Dermis microvascular lymphatic vessel endothelial cell (primary cell): ENCODE data around the gene AUH. TPM values are rescaled to one million over a fixed set of nuclear protein-coding genes. Genes with fewer than 3 reads are reported as not detected.

Experiments
- DNase-seq, 2 donors: peaks; one replicate each; pipeline versions ENCODE4 v3.0.0 to v3.0.0-alpha.2; 2010; ENCODE audit warnings: low read depth in 2 of 2
- total RNA-seq: library from RNA; depleted of rRNA; stranded (reverse); fragments of >200 nt; gene quantifications from 2 replicates; pipeline ENCODE4 v1.2.1, GENCODE V29; 2014

The AUH gene
- total RNA-seq, 1 donor from 2014 or later: 9.6 TPM

DNA sequence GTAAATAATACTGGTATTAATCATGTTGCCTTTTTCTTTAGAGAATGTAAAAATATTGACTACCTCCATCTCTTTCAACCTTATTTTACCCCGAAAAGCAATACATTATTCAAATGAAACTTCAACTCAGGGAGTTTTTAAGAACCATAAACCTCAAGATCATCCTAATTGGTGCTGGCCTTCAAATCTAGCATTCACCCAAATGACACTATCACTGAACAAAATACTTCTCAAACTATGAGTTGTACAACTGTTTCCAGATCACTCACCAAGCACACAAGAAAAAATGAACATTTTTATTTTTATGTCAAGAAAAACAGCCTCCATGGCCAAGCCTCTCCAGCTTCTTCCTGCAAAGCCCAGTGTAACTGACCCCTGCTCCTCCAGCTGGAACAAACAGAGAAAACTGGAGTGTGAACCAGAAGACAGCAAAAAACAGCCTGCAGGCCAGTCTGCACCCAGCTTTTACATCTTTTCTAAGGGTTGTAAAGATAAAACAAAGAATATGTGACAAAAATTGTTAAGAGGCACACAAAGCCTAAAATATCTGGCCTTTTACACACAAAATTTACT, 21.2 kb downstream of the AUH start:
- DNase-seq: peak in 1 of 2 donors; percentile 19

DNA sequence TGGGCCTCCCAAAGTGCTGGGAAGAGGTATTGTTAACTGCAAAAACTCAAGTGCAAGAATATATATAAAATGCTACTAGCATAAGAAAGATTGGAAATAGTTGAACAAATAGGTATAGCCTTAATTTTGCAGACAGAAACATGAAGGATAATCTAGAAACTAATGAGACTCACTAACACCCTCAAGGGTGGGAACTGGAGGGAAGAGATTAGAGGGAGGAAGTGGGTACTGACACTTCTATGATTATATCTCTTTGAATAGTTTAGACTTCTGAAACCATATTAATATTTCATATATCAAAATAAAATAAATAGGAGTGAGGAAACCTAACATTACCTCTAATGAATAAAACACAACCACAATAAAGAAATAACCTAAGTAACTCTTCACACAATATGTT, 23.0 kb downstream of the AUH start:
- no peak for DNase-seq

DNA sequence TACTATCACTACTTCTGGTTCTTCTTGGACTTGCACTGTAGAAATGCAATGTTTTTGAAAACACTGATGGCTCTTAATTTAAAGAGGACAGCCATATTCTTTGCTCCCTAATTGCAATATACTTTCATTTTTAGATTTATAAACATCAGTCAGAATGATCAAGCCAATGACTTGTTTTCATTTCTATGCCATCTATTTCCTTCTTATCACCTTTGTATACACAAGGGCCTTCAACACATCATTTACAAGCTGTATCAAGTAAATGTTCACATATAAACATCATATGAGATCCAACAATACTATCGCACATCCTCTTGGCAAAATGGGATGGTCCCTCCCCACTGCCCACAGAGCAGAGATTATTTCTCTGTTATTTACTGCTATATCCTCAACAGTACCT, 24.9 kb downstream of the AUH start:
- DNase-seq: no peak

DNA sequence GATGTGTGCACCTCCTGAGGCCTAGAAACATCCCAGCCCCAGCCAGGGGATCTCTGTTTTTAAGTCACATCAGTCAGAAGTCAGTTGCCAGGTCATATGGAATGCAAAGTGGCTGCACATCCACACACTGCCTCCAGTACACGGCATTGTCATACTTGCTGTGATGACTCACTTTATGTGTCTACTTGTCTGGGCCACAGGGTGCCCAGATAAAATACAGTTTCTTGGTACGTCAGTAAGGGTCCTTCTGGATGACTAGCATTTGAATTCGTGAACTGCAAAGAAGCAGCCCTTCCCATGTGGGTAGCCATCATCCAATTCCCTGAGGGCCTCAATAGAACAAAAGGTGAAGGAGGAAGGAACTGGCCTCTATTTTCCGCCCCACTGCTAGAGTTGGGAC, 27.7 kb downstream of the AUH start:
- no peak for DNase-seq

DNA sequence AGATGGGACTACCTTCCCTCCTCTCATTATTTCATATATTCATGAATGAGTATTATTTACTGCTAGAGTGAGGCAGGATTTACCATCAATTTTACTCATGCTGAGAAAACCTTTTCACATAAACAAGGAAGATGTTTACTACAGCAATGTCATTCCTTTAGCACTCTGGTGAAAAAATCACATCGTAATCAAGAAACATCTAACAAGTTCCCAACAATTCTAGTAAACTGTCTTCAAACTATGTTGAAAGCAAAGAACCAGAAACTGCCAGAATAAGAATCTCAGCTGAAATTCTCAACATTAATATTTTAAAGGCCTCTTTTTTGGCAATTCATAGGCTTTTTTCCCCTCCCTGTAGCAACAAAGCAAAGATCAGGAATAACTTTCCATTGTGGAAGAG, 28.2 kb downstream of the AUH start:
- DNase-seq: no peak

DNA sequence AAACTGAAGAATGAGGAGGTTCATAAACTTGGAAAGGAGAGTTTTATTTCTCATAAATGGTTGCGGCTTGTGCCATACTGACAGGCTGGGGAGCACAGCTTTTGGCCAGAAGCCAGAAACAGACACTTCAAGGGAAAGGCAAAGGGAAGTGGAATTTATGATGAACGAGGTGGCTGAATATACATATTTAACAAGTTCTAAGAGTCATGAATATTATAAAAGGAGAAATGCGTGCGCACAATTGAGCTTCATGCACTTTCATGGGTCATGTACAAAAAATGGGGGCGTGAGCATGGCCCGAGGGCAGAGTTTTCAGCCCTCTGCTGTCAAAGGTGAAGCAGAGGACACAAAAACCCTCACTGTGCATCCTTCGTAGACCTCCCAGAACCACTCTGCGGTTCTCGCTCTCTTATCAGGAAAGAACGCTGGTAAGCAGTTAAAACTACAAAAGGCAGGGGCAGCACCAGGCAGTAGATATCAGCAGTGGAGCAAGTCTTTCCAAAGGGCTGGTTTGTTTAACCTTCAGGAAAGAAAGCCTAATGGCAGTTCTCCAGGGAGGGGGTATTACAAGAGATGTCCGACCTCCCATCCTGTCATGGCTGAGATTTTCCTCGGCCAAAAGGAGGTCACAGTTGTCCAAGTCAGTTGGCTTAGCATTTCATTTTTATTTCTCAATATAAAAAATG, 29.0 kb downstream of the AUH start:
- no peak for DNase-seq

DNA sequence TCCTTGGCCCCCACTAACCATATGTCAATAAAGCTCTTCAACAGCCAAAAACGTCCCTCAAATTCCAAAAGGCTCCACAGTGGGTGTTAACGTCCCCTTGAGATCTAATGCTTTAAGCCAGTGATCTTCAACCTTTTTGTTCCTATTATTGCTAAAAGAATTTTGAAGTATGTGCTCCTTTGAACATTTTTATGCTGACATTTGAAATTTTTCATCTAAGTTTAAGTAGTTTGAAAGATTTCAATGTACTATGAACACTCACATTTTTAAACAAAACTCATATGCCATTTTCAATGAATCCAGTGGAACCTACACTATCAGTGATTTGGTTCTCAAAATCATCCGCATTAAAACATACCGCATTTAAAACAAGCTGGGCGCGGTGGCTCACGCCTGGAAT, 29.9 kb downstream of the AUH start:
- DNase-seq: no peak

DNA sequence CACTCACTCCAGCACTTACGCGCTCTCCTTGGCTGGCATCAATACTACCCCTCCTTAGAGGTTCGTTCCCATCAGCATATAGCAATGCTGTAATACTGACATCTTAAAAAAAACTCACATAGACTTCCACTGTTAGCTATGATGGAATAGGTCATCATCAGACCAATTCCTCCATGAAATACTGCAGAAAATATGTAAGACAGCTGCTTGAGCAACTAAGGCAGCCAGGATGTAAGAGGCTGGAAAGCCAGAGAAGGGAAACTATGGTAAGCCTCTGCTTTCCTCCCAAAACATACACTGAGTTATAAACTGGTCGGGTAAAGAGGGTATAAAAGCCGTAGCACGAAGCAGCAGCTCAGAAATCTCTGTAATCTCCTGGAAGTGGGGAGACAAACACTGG, 33.5 kb downstream of the AUH start:
- no peak for DNase-seq

DNA sequence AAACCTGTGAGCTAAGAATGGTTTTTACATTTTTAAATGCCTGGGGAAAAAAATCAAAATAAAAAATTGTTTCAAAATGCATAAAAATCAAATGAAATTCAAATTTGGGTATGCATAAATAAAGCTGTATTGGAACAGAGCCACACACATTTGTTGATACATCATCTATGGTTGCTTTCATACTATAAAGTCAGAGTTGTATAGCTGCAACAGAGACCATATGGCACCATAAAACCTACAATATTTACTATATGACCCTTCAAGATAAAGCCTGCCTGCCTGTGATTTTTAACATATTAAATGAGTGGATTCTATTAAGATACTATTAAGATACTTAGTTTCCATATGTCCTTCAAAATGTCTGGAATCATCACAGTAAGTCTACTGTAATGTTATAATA, 40.0 kb downstream of the AUH start:
- no peak for DNase-seq

DNA sequence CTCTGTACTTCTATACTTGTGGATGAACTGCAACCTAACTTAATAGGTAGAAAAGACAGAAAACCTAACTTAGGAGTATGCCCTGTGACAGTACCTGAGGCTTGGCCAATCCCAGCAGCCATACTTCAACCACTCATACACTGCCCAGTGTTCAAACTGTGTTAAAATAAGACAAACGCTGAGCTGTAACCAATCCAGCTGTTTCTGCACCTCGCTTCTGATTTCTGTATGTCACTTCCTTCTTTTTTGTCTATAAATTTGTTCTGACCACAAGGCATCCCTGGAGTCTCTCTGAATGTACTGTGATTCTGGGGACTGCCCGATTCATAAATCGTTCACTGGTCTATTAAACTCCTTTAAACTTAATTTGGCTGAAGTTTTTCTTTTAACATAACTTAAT, 41.4 kb downstream of the AUH start:
- no peak for DNase-seq

DNA sequence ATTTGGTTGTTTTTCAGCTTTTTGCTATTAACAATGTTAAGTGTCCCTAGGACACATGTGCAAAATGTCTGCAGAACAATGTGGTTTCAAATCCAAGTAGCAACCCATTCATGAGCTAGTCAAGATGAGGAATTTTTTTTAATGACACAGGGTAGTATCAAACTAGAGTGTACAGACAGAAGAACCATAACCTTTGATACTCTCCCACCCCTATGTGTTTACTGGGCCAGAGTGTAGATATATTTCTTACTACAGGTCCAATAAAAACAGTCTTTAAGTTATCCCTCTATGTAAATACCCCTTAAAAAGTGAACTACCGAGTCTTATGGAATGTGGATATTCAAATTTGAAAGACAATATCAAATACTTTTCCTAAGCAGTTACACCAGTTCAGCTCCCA, 45.6 kb downstream of the AUH start:
- no peak for DNase-seq

DNA sequence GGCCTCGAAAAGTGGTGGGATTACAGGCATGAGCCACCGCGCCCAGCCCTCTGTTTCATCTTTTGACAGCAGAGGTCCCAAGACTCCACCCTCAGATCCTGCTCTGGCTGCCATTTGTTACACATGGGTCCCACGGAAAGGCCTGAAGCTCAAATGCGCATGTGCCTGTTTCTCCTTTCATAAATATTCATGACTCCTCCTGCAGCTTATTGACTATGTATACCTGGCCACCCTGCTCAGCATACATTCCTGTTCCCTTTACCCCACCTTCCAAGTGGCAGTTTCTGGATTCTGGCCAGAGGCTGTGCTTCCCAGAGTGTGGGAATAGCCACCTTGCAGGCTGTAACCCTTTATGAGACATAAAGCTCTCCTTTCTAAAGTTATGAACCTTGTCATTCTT, 46.5 kb downstream of the AUH start:
- no peak for DNase-seq

DNA sequence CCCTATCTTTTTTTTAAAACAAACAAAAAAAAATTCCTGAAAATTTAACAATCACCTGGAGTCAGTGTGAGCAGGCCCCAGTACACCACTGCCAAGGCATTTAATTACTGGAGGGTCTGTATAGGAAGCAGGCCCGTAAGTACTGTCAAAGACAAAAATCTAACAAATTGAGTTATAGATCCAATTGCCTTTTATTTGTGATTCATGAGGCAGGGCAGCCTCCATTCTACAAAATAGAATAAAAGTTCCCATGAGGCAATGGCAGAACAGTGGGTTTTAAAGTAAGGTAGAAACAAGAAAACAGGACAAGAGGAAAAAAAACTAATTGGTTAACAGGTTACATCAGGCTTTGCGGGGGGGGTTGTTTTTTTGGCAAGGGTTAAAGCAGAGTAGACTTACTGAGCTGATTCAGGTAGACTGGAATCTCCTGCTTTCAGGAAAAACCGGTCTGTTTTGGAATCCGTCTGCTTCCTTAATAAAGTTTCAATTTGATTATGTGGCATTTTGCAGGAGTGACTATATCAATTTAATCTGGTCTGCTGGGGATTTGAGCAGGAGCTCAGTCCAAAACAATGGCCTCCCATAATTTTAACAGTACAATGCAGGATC, 48.9 kb downstream of the AUH start:
- DNase-seq: peak; percentile 26 to 42

DNA sequence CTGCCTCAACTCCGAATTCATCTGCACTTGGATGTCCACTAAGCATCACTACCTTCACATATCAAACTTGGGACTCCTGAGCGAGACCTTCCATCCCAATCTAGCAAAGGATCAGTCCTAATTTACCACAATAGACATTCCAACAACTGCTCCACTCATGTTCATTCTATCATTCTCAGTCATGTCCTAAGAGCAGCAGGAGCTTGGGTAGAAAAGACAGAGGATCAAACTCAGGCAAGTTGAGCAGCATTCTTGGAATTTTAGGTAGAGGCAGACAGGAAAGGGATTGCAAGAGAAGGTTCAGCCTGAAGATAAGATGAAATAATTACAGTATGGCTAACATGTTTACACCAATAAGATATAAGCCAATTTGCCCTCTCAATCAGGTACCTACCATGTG, 51.7 kb downstream of the AUH start:
- no peak for DNase-seq

DNA sequence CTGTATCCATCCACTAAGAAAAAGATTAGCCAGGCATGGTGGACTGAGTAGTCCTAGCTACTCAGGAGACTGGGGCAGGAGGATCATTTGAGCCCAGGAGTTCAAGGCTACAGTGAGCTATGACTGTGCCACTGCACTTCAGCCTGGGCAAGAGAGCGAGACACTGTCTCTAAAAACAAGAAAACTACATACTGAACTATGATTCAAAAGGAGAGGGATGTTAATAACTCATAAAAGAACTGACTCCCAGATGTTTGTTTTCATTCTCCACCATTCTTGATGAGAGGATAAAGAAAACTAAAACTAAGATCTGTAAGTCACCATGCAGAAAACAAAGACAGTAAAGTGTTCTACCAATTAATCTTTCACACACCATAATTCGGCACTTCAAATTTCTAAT, 53.5 kb downstream of the AUH start:
- DNase-seq: no peak

DNA sequence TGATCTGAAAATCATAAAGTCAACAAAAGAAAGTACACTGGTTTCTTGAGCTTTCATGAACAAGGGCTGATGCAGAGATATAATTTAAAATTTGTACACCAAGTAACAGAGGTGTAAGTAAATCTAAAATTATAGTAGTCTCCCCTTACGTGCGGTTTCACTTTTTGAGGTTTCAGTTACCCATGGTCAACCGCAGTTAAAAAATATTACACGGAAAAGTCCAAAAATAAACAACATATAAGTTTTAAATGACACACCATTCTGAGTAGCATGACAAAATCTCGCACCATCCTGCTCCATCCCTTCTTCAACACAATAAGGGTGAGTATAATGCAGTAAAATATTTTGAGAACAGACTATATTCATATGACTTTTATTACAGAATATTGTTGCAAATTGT, 54.4 kb downstream of the AUH start:
- DNase-seq: no peak

DNA sequence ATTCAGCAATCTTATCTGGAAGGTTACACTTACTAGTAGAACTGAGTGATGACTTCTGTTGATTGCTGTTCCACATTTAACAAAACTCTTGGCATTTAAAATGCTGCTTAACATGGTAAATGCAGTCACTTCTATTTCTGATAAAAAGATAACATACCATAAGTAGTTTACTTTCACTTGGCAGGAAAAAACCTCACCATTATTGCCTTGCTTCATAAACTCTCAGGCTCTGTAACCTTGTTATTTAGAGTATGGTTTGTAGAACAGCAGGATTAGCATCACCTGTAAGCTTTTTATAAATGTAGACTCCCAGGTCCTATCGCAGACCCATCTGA, 55.5 kb downstream of the AUH start:
- DNase-seq: no peak

DNA sequence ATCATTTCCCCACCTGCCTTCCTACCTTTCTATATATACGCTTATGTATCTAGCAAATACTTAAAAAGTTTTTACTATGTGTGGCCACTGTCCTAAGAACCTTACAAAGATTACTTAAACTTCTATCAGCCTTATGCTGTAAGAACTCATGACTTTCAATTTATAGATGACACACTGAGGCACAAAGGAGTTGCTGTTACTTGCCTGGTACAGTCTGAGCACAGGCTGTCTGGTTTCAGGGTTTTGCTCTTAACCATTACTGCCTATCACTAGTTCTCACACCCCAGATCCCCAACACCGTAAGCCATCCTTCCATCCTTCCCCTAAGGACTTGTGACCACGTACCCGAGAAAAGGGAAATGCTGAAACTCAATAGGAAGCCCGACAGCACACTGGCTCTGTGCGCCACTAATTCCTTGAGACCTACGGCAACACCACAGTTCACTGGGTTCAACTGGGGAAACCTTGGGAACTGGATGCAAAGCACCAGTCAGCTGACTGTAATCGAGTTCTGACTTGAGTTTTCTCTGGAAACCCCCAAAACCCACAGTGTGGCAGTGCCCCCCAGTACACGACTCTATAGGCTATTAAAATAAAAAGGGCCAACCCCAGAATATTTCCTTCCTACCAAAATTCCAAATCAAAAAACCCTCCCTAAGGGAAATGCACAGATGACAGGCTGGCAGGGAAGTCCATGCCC, 56.0 kb downstream of the AUH start:
- DNase-seq: no peak

DNA sequence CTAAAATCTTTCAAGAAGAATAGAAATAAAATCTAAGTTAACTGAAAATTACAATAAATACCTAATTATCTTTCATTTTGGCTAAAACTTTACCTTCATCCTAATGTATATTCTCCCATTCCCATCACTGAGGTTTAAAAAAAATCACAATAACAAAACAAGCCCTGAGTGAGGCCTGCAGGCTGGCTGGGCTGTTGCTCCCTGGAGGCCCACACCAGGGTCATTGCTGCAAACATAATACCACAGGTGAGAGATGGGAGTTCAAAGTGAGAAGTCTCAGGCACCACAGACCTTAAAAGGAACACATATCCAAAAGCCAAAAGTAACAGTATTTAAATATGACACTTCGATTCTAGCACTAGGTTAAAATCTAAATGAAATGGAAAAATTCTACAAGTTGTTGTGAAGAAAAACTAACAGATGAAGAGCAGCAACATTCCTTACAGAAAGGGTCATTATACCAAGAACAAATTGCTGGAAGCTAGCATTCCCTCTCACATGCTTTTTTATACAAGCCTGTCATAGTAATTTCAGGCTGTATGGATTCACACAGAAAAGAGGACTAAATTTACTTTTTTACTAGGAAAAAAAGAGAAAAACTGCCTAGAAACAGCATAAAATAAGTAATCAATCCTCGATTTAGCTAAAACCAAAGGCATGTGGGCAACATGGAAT, 57.8 kb downstream of the AUH start:
- no peak for DNase-seq

DNA sequence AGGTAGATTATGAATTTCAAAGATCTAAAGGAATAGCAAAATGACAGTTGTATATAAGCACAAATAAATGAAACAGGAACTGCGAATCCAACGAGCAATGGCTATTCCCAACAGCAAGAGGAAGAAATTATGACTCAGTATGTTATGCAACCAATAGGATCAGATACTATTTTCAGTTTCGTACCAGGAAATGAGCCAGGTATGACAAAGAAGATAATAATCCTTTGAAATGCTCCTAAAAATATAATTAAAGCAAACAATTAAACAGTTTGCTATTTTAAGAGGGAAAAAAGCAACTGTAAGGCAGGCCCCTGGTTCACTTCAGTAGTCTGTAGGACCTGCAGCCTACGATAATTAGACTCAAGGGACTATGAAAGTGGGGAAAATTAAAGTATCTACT, 58.9 kb downstream of the AUH start:
- DNase-seq: peak; percentile 83 to 85

DNA sequence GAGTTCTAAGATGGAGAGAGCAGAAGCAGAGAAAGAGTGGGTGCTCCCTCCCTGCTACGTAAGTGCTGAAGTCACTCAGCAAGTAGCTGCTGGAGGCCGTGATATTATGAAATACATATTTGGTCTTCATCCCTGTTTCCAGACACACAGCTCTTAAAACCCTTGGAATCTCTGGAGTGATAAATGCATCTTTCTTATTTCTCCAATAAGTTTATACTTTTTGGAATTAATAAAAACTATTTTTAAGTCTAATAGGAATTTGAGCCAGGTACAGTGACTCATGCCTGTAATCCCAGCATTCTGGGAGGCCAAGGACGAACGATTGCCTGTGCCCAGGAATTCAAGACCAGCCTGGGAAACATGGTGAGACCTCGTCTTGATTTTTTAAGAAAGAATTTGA, 60.6 kb downstream of the AUH start:
- no peak for DNase-seq

DNA sequence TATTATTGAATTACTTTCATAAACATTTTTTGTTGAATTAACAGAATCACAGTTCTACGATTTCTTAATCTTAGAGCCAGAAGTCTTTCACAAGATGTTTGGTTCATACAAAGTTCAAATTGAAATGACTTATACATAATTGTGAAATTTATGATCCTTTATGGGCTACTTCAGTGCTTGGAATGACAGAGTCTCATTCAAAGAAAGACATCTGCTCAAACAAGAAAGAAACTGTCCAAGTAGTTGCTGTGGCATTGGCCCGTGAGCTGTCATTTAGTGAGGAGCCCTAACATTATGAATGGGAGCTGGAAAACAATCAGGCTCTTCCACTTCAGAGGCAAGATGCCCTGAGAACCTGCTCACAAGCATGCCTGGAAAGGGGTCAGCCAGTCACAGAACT, 63.4 kb downstream of the AUH start:
- no peak for DNase-seq
